ENCODE results near the gene SDK1.
"Not testable (repeated sequence)": the region's sequence is repeated elsewhere in the genome, so short reads cannot be mapped to it uniquely, and the experiment has no call there.

SDK1 gene

DNA sequence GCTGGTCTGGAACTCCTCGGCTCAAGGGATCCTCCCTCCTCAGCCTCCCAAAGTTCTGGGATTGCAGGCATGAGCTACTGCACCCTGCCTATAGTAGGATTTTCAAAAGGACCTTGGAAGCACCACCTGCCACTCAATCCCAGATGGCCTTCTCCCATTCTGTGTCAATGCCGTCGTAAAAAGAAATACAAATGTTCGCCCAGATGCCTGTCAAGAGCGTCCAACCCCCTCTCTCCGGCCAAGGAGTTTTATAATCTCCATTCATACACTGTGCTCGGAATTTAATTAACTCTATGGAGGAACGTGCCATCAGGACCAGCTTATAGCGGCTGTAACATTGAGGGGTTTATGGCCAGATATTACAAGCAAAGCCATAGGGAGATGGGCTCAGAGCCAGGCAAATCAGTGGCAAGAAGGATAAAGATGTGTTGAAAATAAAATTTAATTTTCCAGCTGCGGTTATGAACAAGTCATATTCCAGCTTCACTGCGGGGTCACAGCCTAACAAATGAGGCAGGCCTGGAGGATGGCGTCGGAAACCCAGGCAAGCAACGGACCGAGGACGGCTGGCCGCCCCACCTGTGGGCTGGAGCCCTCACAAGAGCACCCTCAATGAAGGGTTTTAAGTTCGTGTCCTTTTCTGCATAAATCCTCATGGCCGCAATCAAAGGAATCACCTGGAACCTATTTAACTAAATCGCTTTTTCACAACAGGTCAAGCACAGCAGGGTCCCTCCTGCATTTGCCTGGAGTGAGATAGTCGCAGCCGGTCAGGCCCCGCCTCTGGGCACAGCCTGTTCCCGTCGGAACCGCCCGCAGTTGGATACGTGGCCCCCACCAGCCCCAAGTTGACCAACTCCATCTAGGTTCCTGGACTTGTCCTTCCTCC lies 1006.5 kb downstream of the SDK1 start:
- no peak for DNase-seq

DNA sequence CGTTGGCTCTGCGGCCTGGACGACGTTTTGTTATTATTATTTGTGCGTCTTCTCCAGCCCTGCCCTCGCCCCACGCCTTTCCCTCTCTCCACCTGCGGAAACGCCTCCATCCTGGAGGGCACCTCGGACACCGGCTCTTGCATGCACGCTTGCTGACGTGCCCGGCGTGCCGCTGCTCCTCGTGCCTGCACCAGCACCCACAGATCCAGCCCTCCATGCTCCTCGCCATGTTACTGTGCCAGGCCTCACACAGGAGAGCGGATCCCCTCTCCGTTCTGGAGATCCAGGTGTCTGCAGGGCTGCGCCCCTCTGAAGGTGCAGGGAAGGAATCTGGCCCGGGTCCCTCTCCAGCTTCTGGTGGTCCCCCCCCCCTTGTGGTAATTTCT lies 1007.1 kb downstream of the SDK1 start:
- no peak for DNase-seq

DNA sequence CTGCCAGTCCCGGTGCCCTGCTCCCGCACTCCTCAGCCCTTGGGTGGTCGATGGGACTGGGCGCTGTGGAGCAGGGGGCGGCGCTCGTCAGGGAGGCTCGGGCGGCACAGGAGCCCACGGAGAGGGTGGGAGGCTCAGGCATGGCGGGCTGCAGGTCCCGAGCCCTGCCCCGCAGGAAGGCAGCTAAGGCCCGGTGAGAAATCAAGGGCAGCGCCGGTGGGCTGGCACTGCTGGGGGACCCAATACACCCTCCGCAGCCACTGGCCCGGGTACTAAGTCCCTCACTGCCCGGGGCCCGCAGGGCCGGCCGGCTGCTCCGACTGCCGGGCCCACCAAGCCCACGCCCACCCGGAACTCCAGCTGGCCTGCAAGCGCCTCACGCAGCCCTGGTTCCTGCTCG lies 1012.9 kb downstream of the SDK1 start:
- not testable (repeated sequence) for DNase-seq

DNA sequence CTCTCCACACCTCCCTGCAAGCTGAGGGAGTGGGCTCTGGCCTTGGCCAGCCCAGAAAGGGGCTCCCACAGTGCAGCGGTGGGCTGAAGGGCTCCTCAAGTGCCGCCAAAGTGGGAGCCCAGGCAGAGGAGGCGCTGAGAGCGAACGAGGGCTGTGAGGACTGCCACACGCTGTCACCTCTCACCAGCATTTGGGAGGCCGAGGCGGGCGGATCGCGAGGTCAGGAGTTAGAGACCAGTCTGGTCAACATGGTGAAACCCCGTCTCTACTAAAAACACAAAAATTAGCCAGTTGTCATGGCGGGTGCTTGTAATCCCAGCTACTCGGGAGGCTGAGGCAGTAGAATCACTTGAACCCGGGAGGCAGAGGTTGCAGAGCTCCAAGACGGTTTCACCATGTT lies 1013.3 kb downstream of the SDK1 start:
- DNase-seq: not testable (repeated sequence)

Data from cerebellar nuclear complex (tissue), 1 donor.